DND-41 (cell line): ENCODE data around the gene CAB39L.

Experiments used
- ATAC-seq: fragments of 200-7000 bp; cut with Tn5 transposase; 3 replicates; pipeline ENCODE4 v1.9.1; 2021; ENCODE audit warnings: low read depth; ENCODE audit not compliant: insufficient read depth
- DNase-seq: peaks from one replicate; pipeline ENCODE4 v3.0.0-alpha.2; 2020
- H2AFZ ChIP-seq: 2 replicates; pipeline ENCODE4 v1.6.0; 2012; ENCODE audit warnings: low read depth, low read length
- H3K27ac ChIP-seq: 2 replicates; pipeline ENCODE4 v1.5.1; 2012; ENCODE audit warnings: low read length, inconsistent platforms
- H3K27me3 ChIP-seq: fragments of 200-600 bp; sonication (generic); 2 replicates; pipeline ENCODE4 v1.6.0; 2012; ENCODE audit warnings: low read length, mild to moderate bottlenecking, inconsistent platforms; ENCODE audit not compliant: insufficient read depth, poor library complexity
- H3K36me3 ChIP-seq: 2 replicates; pipeline ENCODE4 v1.5.1; 2012; ENCODE audit warnings: low read length, inconsistent platforms; ENCODE audit not compliant: insufficient read depth
- H3K4me1 ChIP-seq: 2 replicates; pipeline ENCODE4 v1.5.1; 2012; ENCODE audit warnings: mild to moderate bottlenecking, low read length; ENCODE audit not compliant: insufficient read depth
- H3K4me2 ChIP-seq: 2 replicates; pipeline ENCODE4 v1.6.0; 2012; ENCODE audit warnings: mild to moderate bottlenecking, moderate library complexity, low read length, inconsistent platforms; ENCODE audit not compliant: insufficient read depth
- H3K4me3 ChIP-seq, 2 experiments: fragments of 200-600 bp in 1 of 2; shearing (Covaris generic) in 1 of 2; 2 replicates each; pipeline ENCODE4 v1.5.1; 2012 to 2016; ENCODE audit warnings: inconsistent platforms in 2 of 2, low read length in 2 of 2, mild to moderate bottlenecking in 2 of 2, low read depth in 1 of 2, moderate library complexity in 1 of 2
- H3K79me2 ChIP-seq: 2 replicates; pipeline ENCODE4 v1.6.0; 2012; ENCODE audit warnings: low read length, inconsistent platforms; ENCODE audit not compliant: insufficient read depth
- H3K9ac ChIP-seq: 2 replicates; pipeline ENCODE4 v1.6.0; 2012; ENCODE audit warnings: low read depth, mild to moderate bottlenecking, inconsistent platforms, low read length, moderate library complexity
- H3K9me3 ChIP-seq: 2 replicates; pipeline ENCODE4 v1.5.1; 2012; ENCODE audit warnings: low read length, moderate library complexity, mild to moderate bottlenecking, inconsistent platforms; ENCODE audit not compliant: insufficient read depth, severe bottlenecking
- H4K20me1 ChIP-seq: 2 replicates; pipeline ENCODE4 v1.6.0; 2012; ENCODE audit warnings: low read length; ENCODE audit not compliant: insufficient read depth
- EZH2 ChIP-seq: IDR thresholded peaks from 3 replicates; pipeline ENCODE4 v1.6.1; 2012; ENCODE audit warnings: borderline replicate concordance, low read depth, mild to moderate bottlenecking, moderate library complexity, low read length, inconsistent platforms; ENCODE audit not compliant: severe bottlenecking
- TF ChIP-seq, protein P1 (sequence below): IDR thresholded peaks from 2 replicates; pipeline ENCODE4 v1.5.1; 2012; ENCODE audit warnings: borderline replicate concordance, low read length, moderate library complexity, mild to moderate bottlenecking; ENCODE audit not compliant: poor library complexity, severe bottlenecking; ENCODE audit errors: extremely low read depth

CAB39L gene

DNA sequence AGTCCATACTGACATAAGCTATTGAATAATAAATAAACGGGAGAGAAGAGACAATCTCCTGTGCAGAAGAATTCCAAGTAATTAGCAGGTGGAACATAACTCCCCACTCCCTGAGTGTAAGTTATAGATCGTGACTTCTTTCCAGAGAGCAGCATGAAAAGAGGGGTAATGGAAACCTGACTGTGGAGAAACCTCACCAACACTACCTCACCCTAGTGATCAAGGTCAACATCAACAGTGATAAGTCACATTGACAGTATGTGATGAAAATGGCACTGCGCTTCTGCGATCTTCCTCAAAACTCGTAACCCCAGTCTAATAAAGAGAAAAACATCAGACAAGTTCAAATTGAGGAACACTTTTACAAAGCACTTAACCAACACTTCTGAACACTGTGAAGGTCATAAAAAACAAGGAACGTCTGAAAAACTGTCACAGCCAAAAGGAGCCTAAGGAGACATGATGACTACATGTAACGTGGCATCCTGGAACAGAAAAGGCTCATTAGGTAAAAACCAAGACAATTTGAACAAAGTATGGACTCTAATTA lies 19.8 kb downstream of the CAB39L start:
- ATAC-seq = no peak
- Histone ChIP-seq H3K4me3 (no peak overlapping the region), H3K36me3 (no peaks in the 10 kb centered on the region), H2AFZ (no peak overlapping the region), H3K9me3 (no peaks in the 10 kb centered on the region), H4K20me1 (no peaks in the 10 kb centered on the region), H3K9ac (no peak overlapping the region), H3K4me1 (no peaks in the 10 kb centered on the region), H3K27me3 (no peaks in the 10 kb centered on the region), H3K27ac (no peak overlapping the region), H3K4me2 (no peak overlapping the region), H3K79me2 (no peaks in the 10 kb centered on the region)
- TF ChIP-seq EZH2 = no peak
- TF ChIP-seq, protein P1, sequence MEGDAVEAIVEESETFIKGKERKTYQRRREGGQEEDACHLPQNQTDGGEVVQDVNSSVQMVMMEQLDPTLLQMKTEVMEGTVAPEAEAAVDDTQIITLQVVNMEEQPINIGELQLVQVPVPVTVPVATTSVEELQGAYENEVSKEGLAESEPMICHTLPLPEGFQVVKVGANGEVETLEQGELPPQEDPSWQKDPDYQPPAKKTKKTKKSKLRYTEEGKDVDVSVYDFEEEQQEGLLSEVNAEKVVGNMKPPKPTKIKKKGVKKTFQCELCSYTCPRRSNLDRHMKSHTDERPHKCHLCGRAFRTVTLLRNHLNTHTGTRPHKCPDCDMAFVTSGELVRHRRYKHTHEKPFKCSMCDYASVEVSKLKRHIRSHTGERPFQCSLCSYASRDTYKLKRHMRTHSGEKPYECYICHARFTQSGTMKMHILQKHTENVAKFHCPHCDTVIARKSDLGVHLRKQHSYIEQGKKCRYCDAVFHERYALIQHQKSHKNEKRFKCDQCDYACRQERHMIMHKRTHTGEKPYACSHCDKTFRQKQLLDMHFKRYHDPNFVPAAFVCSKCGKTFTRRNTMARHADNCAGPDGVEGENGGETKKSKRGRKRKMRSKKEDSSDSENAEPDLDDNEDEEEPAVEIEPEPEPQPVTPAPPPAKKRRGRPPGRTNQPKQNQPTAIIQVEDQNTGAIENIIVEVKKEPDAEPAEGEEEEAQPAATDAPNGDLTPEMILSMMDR = no peak
- DNase-seq = no peak

DNA sequence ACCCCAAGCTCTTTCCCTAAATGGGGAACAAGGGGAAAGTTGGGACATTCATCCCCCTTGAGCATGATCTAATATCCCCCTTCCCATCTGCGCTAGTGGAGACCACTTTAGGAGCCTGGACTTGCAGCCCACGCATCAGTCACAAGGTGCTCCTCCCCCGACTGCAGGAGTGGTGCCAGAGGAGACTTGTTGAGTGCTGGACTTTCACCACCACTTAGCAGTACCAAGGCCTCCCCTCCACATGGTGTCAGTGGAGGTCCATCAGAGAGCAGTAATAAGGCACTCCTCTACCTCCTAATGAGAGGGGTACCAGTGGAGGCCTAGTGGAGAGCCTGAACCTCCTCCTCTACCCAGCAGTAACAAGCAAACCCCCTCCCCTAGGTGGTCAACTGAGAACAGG lies 22.5 kb downstream of the CAB39L start:
- H3K36me3 ChIP-seq = no peaks in the 10 kb centered on the region
- no peak overlapping the region for H3K27ac ChIP-seq
- H3K79me2 ChIP-seq = no peaks in the 10 kb centered on the region
- no peaks in the 10 kb centered on the region for H3K4me1 ChIP-seq
- H3K4me3 ChIP-seq = no peak overlapping the region
- no peaks in the 10 kb centered on the region for H4K20me1 ChIP-seq
- no peaks in the 10 kb centered on the region for H3K27me3 ChIP-seq
- TF ChIP-seq EZH2 = no peak
- TF ChIP-seq, protein P1 = peak; percentile 39
- no peak overlapping the region for H2AFZ ChIP-seq
- H3K4me2 ChIP-seq = no peak overlapping the region
- no peak overlapping the region for H3K9ac ChIP-seq
- H3K9me3 ChIP-seq = no peaks in the 10 kb centered on the region
- DNase-seq (peak; percentile 14), ATAC-seq (peak; percentile 57; the same call in 2 of the 3 replicates)

DNA sequence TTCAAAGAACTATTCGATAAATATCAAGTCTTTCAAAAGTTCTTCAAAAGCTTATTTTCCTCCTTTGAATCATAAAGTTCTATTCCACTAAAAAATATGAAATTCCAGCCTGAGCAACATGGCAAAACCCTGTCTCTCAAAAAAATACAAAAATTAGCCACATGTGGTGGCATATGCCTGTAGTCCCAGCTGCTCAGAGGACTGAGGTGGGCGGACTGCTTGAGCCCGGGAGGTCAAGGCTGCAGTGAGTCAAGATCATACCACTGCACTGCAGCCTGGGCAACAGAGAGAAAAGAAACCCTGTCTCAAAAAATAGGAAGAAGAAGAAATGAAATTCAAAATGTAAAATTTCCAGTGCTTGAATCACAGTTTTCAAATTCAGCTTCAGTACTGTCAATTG lies 24.6 kb downstream of the CAB39L start:
- H2AFZ ChIP-seq = no peak overlapping the region
- DNase-seq (no peak), ATAC-seq (no peak)
- no peaks in the 10 kb centered on the region for H3K36me3 ChIP-seq
- no peaks in the 10 kb centered on the region for H3K79me2 ChIP-seq
- no peak overlapping the region for H3K27ac ChIP-seq
- no peaks in the 10 kb centered on the region for H4K20me1 ChIP-seq
- no peak overlapping the region for H3K4me3 ChIP-seq
- no peak for TF ChIP-seq EZH2
- TF ChIP-seq, protein P1 = no peak
- no peaks in the 10 kb centered on the region for H3K9me3 ChIP-seq
- H3K4me1 ChIP-seq = no peaks in the 10 kb centered on the region
- no peaks in the 10 kb centered on the region for H3K27me3 ChIP-seq
- H3K4me2 ChIP-seq = no peak overlapping the region
- H3K9ac ChIP-seq = no peak overlapping the region

DNA sequence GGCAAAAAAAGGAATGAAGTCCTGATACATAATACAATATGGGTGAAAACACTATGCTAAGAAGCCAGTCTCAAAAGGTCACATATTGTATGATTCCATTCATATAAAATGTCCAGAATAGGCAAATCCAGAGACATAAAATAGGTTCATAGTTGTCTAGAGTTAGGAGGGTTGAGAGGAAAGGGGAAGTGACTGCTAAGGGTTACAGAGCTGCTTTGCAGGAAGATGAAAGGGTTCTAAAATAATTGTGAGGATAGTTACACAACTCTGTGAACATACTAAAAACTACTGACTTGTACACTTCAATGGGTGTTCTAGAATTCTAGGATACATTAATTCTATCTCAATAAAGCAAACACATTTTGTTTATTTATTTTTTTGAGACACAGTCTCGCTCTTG lies 25.7 kb downstream of the CAB39L start:
- DNase-seq (no peak), ATAC-seq (no peak)
- Histone ChIP-seq H3K79me2 (no peaks in the 10 kb centered on the region), H3K4me2 (no peak overlapping the region), H3K9ac (no peak overlapping the region), H3K27me3 (no peaks in the 10 kb centered on the region), H3K27ac (no peak overlapping the region), H2AFZ (no peak overlapping the region), H4K20me1 (no peaks in the 10 kb centered on the region), H3K36me3 (no peaks in the 10 kb centered on the region), H3K9me3 (no peaks in the 10 kb centered on the region), H3K4me1 (no peaks in the 10 kb centered on the region), H3K4me3 (no peak overlapping the region)
- TF ChIP-seq EZH2 = no peak
- TF ChIP-seq, protein P1 = no peak
